ENCODE data around the gene PLA2G2E.

Gene PLA2G2E

DNA sequence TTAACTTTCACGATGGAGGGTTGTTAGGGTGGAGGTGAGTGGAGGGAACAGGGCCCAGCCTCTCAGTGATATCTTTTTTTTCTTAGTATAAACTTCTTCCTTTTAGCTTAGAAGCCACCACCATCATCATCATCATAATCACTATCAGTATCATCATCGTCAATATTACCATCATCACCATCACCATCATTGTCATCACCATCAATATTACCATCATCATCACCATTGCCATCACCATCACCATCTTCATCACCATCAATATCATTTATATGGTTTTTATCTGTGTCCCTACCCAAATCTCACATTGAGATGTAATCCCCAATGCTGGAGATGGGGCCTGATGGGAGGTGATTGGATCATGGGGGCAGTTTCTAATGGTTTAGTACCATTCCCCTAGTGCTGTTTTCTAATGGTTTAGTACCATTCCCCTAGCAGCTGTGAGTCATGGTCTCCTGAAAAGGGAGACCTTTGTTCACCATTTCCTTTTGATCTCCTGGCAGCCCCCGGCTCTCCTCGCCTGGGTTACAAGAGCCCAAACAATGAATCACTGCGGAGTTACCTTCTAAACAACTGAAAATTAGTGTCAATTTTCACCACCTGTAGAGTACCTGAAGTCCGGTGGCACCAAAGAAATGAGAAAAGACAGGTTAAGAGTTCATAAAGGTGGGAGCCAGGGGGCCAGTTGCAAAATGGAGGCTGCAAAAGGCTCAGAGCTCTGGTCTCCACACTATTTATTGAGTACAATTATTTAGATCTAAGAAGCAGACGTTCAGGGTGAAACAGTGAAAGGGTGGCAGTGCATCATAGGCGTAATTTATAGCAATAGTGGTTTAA is 3.1 kb upstream of the PLA2G2E start:
- no peak for DNase-seq

DNA sequence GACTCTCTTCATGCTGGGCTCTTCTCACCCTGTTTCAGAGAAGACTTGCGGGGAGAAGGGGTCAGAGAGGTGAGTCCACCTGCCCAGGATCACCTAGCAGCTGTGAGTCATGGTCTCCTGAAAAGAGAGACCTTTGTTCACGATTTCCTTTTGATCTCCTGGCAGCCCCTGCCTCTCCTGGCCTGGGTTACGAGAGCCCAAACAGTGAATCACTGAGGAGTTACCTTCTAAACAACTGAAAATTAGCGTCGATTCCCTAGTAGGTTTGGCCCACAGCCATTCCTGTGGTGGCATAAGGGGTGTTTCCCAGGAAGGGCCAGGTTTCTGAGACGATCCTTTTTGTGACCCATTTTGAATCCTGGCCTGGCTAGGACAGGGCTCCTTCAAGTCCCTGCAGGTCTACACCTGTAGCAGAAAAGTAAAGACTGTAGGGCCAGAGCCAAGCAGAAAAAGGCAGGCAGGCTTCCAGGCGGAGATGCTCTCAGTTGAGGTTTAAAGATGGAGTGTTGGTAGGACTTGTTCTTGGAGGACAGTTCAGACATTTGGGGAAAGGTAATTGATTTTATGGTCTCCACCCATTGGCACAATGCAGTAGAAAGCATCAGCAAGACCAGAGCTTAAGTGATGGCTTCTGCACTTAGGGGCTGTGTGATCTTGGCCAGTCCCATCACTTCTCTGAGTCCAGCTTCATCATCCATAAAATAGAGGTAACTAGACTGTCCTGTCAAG is 2.1 kb upstream of the PLA2G2E start:
- no peak for DNase-seq

DNA sequence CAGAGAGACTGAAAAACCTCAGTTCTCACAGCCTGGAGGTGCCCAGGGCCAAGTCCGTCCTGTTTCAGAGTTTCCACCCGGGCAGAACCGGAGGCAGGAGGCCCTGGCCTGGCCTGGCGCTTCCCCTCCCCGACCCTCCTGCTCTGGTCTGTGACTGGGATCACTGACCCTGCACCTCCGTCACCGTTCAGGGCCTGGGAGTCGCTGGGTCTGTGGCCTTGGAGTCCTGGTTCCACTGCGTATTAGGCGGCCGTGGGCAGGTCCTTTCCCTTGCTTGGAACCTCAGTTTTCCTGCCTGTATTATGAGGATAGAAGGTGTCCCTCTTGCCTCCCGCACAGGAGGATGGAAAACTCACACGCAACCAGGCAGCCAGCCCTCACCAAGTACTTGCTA is 533 bp upstream of the PLA2G2E start:
- DNase-seq, result no peak

DNA sequence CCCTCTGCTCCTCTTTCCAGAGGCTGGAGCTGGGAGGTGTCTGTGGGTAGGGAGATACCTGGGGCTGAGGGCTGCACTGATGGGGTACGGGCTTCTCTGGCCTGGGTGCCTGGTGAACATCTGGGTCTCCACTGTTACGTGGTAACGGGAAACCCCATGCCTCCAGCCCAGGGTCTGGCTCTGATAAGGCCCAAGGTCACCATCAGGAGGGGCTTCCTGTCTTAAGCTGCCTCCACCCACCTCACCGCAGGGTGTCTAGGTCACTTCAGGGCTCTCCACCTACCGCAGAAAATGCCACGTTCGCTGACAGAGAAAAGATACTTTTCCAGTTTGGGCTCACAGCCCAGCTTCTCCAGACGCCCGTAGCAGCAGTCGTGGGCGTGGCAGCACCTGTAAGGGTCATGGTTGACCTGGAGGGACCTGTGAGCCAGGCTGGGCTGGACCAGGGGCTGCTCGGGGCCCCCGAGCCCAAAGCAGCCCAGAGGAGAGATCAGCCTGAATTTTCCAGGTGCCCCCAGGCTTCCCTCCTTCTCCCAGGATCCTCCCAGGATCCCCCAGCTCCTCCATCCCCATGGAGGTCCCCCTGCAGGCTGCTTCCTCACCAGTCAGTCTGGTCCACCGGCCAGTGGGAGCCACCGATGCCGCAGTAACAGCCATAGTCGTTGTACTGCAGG is 1.3 kb downstream of the PLA2G2E start:
- no peak for DNase-seq

DNA sequence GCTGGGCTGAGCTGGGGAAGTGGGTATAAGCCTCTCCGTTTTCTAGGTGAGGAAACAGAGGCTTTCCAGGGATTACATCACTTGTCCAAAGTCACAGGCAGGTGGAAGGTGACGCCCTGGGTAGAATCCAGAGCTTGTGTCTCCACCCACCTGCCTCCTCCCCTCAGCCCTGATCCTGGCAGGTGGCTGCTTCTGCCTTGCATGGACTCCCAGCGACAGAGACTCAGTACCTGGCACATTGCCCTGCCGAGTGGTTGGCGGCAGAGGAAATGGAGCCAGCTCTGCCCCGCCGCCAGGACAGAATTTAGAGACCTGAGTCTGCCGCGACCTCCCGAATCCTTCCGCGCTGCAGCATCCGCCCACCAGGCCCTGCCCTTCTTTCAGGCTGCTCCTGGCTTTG is 2.1 kb downstream of the PLA2G2E start:
- DNase-seq, result no peak

DNA sequence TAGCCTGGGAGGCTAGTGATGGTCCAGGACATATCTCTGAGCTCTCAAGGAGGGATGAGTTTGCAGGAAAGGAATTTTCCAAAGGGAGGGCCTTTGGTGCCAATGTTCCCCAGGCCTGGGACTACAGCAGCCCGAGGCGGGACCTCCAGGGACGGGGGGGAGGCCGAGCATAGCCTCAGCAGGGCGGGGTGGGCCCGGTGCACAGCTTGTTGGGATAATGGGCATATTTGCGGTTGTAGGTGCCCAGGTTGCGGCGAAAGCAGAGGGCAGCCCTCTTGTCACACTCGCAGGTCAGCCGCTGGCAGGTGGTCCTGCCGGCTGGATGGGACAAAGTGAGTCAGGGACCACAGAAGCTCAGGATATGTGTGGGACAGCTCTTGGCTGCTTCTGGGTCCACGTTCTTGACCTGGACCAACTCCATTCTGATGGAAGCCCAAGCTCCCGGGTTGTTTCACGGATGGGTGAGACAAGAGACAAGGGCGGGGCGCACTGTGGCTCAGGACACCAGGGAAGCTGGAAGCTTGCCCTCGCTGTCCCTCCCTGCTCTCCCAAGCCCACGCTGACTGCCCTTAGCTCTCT is 3.2 kb downstream of the PLA2G2E start:
- no peak for DNase-seq

DNA sequence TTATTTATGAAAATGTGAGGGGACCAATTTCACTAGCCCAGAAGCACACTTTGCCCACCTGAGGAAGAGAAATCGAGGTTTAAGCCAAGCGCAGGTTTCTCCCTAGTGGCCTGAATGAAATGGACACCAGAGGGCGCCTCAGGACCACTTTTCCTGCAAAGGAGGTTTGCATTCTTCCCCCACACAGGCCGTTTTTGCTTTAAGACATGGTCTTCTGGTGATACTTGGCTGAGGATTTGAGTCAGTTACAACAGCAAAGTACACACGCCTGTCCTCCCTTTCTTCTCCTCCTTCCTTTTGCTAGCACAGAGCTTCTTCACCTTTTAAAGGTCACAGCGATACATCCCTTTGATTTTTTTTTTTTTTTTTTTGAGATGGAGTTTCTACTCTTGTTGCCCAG is 5.4 kb downstream of the PLA2G2E start:
- DNase-seq, result peak; percentile 65

DNA sequence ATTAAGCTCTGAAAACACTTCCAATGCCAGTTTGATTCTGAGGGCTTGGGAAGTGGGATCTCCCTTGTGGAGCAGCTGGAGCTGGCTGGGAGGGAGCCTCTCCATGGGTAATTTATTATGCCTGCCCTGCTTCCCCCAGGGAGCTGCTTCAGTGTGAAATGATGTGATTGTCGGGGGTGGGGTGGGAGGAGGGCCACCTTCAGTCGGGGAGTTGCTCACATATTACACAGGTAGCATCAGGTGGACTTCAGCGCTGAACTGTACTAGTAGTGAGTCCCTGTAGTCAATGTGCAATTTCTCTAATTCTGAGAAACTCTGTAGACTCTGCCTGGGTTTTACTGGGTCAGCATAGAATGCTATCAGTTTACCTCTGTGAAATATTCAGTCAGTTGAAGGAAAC is 12.8 kb downstream of the PLA2G2E start:
- DNase-seq, result no peak

DNA sequence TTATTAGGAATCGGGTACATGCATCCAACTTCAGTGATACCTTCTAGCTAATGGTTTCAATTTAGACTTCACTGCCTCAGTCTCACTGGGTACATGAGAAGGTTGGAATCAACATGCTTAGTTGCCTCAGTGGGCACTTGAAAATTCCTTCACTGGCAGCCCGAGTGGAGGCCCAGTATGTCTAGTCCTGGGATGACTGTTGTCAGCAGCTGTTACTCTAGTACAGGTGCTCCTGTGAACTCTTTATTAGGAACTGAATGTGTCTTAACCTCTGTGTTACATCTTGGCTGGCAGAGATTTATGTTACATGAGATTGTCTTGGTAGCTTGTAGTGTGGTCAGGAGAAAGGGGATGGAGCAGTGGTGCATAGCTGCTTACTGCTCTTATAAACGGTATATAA is 13.4 kb downstream of the PLA2G2E start:
- DNase-seq, result no peak

DNA sequence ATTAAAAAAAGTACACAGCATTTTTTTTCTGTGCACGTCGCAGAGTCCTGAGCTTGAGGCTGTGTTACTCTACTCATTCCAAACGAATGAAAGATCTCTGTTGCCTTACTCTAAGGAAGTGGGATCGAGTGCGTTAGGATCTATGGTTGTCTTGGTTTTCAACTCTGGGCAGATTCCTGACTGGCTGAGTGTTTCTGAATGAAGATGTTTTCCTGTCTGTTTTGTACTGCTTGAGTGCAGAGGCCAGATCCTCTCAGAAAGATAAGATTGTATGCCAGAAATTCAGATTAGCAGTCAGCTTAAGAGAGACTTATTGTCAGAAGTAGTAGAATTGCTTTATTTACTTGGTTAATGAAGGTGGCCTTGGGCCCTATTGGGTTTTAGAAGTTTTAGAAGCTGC is 14.0 kb downstream of the PLA2G2E start:
- no peak for DNase-seq

DNA sequence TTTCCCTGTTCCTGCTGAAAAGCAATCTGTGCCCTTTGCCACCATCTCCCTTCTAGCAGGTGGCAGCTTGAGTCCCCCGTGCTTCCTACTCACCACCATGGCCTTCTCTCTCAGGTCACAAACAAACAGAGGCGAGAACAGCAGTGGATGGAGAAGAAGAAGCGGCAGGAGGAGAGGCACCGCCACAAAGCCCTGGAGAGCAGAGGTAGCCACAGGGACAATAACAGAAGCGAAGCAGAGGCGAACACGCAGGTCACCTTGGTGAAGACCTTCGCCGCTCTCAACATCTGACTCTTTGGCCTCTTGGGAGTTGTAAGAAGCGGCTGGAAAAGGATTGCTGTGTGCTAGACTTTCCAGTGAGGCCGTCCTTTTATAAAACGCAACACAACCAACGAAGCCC is 16.0 kb downstream of the PLA2G2E start:
- no peak for DNase-seq

DNA sequence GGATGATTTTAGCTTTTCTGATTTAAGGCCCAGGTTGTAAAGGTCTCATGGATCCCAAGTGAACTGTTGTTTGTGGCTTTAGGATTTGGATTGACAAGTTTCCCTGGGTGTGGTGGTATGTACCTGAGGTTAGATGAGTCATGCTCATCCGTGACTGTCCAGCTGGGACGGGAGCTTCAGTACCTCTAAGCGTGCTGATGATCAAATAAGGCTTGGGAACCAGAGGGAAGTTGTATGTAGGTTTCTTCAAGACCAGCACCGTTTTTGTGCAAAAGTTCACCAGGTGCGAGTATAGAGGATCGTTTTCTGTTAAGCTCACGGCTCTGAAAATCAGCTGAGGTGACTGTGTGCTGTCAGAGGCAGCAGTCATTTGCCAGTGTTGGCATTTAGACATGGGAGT is 19.8 kb downstream of the PLA2G2E start:
- DNase-seq, result no peak

DNA sequence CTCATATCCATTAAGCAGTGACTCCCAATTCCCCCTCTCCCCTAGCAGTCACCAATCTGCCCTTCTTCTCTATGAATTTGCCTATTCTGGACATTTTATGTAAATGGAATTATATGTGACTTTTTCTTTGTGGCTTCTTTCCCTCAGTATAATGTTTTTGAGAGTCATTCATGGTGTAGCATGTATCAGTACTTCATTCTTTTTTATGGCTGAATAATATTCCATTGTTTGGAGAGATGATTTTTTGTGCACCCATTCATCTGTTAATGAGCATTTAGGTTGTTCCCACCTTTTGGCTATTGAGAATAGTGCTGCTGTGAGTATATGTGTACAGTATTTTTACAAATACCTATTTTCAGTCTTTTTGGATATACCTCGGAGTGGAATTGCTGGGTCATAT is 21.8 kb downstream of the PLA2G2E start:
- DNase-seq, result no peak

DNA sequence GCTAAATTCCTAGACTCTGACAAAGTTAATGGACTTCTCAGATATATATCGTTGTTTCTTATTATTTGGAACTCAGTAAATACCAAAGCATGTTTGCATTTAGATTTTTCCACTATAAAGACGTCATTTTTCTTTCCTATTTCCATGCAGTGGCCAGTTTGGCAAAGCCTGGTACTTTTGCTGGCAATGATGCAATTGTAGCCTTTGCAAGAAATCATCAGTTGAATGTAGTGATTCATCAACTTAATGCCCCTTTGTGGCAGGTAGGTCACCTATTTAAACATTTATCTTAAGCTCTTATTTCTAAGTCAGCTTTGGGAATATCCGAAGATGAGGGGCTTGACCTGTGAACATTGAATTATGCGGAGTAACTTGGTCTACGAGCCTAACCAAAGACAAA is 29.2 kb downstream of the PLA2G2E start:
- DNase-seq, result no peak

DNA sequence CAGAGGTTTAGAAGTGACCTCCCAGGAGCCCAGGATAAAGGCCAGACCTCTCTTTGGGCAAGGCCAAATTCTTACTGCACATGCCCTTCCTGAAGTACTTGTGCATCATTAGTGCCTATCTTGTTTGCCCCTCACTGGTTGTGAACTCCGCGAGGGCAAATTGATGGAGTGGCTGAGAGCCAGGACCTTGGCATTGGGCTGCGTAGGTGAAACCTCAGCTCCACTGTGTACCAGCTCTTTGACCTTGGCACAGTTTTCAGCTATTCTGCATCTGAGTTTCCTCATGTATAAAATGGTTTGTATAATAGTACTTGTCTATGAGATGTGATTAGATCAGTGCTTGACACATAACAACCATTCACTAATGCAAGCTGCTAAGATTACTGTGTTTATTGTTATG is 29.7 kb downstream of the PLA2G2E start:
- no peak for DNase-seq

DNA sequence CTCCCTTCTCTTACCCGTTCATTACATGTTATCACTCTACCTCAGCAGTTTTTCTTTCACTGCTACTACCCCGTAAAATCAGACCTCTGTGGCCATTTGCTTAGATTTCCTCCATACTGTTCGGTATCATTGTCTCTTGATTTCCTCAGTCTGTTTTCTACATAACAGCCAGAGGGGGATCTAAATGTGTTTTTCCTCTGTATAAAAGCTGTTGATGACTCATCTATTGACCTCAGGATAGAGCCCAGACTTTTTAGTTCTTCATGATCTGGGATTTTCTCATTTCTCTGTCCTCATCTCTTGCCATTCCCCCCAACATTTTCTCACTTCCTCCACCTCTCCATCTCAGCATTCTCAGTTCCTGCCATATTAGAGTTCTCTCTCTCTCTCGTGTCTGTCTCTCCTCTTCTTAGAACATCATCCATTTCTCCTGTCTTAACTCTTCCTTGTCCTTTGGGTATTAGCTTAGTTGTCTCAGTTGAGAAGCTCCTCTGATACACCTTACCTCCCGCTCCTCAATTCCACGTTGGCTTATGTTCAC is 30.7 kb downstream of the PLA2G2E start:
- DNase-seq, result peak; percentile 87

DNA sequence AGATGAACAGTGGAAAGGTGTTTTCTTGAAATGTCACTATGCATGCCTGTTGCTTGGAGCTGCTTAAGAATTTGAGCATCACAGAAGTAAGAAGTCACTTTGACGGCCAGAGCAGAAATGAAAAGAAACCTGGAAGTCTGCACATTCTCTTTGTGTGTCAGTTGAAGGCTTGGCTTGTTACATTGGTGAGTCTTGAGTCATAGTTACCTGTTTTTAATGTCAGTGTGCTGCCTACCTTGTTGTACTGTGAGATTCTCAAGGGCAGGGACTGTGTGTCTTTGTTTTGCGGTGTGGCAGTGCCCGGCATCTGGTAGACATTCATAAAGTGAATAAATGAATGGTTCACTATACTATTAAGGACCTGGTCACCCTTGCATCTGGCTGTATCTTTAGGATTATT is 31.3 kb downstream of the PLA2G2E start:
- no peak for DNase-seq

DNA sequence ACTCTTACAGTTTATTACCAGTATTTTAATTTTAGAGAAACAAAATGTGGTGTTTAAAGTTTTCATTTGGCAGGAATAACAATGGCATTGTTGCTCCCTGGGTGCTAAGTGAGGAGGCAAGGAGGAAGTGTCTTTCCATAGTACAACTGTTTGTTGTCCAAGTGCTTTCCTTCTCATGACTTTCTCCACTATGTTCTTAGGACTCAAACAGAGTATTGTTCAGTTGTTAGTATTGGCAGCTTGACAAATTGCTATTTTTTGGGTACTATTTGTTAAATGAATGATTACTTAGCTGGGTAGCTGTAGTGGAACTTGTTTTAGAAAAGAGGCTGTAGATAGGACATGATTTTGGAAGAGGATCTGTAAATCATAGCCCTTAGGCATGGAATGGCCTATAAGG is 33.8 kb downstream of the PLA2G2E start:
- no peak for DNase-seq

DNA sequence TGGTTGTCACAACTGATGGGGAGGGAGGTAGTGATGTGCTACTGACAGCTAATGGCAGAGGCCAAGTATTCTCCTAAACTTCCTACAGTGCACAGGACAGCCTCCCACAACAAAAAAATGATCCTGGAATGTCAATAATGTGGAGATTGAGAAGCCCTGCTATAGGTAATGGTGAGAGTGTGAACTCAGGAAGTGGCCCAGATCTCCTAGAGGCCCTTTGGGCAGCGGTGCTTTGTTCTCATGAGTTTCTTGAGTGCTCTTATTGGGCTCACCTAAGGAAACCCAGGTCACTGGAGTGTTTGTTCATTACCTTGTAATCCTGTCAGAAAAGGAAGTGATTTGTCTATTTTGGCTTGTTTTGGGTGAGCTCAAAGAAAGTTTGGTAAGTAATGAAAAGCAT is 35.3 kb downstream of the PLA2G2E start:
- no peak for DNase-seq

DNA sequence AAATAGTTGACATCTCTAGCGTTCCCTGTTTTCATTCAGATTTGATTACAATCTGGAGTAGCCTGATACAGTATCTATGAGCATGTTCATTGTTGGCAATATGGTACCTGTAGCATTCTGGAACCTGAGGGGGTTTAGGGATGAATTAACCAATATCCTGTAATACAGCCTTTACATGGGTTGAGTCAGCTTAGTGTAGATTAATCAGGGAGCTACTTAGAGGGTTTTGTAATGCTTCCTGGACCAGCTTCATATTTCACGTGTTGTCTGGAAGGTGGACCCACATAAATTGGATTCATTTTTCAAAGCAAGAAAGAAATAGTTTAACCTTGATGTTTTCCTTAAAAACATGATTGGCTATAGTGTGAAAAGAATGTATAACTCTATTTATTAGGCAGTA is 37.6 kb downstream of the PLA2G2E start:
- no peak for DNase-seq

DNA sequence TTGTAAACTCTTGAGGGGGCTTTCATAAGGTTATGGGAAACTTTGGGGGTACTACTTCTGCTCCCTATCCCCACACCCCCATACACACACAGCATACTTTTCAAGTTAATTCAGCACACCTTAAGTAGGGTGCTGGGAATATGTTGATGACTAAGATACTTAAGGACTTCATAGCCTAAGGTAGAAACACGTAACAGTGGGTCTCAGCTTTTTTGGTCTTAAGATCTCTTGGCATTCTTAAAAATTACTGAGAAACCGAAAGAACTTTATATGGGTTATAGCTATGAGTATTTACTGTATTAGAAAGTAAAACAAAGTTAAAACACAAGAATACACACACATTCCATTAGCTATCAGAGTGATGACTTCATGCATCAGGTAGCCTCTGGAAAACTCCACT is 39.1 kb downstream of the PLA2G2E start:
- no peak for DNase-seq

DNA sequence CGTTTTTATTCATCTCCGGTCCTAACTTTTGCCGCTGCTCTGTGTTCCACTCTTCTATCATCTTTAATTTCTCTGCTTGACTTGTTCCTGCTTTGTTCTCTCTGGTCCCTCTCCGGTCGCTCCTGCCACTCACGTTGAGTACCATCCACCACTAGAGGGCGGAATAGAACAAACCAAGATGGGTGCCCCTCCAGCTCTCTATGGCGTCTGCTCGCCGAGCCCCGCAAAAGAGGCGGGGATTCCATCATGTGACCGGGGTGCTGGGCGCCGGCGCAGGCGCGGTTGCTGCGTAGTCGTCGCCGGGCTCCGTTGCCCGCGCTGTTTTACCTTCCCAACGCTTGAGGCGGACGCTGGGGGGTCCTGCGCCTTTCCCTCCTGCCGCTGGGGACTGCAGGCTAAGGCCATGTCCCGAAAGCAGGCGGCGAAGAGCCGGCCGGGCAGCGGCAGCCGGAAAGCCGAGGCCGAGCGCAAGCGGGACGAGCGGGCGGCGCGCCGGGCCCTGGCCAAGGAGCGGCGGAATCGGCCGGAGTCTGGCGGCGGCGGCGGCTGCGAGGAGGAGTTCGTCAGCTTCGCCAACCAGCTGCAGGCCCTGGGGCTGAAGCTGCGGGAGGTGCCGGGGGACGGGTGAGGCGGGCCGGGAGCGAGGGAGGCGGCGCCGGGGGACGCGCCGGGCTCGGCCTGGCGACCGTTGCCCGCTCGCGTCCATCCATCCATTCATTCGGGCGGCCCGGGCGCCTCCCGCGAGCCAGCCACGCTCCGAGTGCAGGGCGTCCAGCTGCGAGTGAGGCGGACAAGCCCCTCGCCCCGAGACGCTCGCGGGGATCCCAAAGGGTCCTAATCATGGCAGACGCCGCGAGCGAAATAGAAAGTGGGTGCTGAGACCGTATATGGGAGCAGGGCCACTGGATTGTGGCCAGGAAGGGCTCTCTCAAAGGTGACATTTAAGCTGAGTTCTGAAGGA is 41.0 kb downstream of the PLA2G2E start, which contains the start of gene OTUD3:
TSS of gene OTUD3 (plus strand) at position 285 of the 961 bp plus-strand sequence. CDS start at position 404, 119 bp downstream.
- peak; percentile 97 for DNase-seq

Data from MV-4-11 (cell line).